GM19328 (cell line): ENCODE data around the gene SLC25A13.
A peak's percentile ranks its signal among the peaks of the same experiment; 100 is the strongest.

Source experiments
- ATAC-seq: cut with Tn5 transposase; IDR thresholded peaks from one replicate; pipeline ENCODE4 v1.9.1; 2021; ENCODE audit warnings: mild to moderate bottlenecking, moderate library complexity; ENCODE audit not compliant: unreplicated experiment

The SLC25A13 gene

GRCh38 chr7:96212474-96212873 lies 109.4 kb downstream of the SLC25A13 start:
- no peak for ATAC-seq

GRCh38 chr7:96211954-96212353 lies 109.9 kb downstream of the SLC25A13 start:
- no peak for ATAC-seq

- no peak for ATAC-seq
These were observed 116.2 kb downstream of the SLC25A13 start for GRCh38 chr7:96205665-96206064.

GRCh38 chr7:96204601-96205000 lies 117.3 kb downstream of the SLC25A13 start:
- no peak for ATAC-seq

- no peak for ATAC-seq
These were observed 118.1 kb downstream of the SLC25A13 start for GRCh38 chr7:96203786-96204185.

- no peak for ATAC-seq
These were observed 119.8 kb downstream of the SLC25A13 start for GRCh38 chr7:96202102-96202501.

GRCh38 chr7:96200740-96201139 lies 121.2 kb downstream of the SLC25A13 start:
- no peak for ATAC-seq

- no peak for ATAC-seq
These were observed 122.5 kb downstream of the SLC25A13 start for GRCh38 chr7:96199421-96199820.

GRCh38 chr7:96198047-96198636 lies 123.8 kb downstream of the SLC25A13 start:
- ATAC-seq: no peak

GRCh38 chr7:96196676-96197075 lies 125.2 kb downstream of the SLC25A13 start:
- no peak for ATAC-seq

- ATAC-seq: no peak
These were observed 132.6 kb downstream of the SLC25A13 start for GRCh38 chr7:96189129-96189820.

GRCh38 chr7:96188591-96188991 lies 133.3 kb downstream of the SLC25A13 start:
- ATAC-seq: no peak

GRCh38 chr7:96188174-96188581 lies 133.7 kb downstream of the SLC25A13 start:
- no peak for ATAC-seq

- ATAC-seq: no peak
These were observed 134.2 kb downstream of the SLC25A13 start for GRCh38 chr7:96187735-96188134.

GRCh38 chr7:96184783-96185182 lies 137.1 kb downstream of the SLC25A13 start:
- no peak for ATAC-seq

GRCh38 chr7:96183163-96183670 lies 138.7 kb downstream of the SLC25A13 start:
- no peak for ATAC-seq

- ATAC-seq: peak; percentile 85
These were observed 139.3 kb downstream of the SLC25A13 start for GRCh38 chr7:96182424-96183158.

- ATAC-seq: no peak
These were observed 140.7 kb downstream of the SLC25A13 start for GRCh38 chr7:96181174-96181573.

GRCh38 chr7:96179837-96180236 lies 142.1 kb downstream of the SLC25A13 start:
- no peak for ATAC-seq

GRCh38 chr7:96179341-96179740 lies 142.6 kb downstream of the SLC25A13 start:
- ATAC-seq: no peak

GRCh38 chr7:96178581-96178980 lies 143.3 kb downstream of the SLC25A13 start:
- no peak for ATAC-seq

- ATAC-seq: no peak
These were observed 144.5 kb downstream of the SLC25A13 start for GRCh38 chr7:96177353-96177752.
